GM18909 (cell line): ENCODE data around the gene USP12.

Source experiments
- ATAC-seq: cut with Tn5 transposase; IDR thresholded peaks from one replicate; pipeline ENCODE4 v1.9.1; 2021; ENCODE audit warnings: mild to moderate bottlenecking; ENCODE audit not compliant: unreplicated experiment, poor library complexity

USP12 gene

GRCh38 chr13:27188239-27188638 is 16.6 kb upstream of the USP12 start:
- no peak for ATAC-seq

GRCh38 chr13:27186295-27186694 is 14.7 kb upstream of the USP12 start:
- no peak for ATAC-seq

DNA sequence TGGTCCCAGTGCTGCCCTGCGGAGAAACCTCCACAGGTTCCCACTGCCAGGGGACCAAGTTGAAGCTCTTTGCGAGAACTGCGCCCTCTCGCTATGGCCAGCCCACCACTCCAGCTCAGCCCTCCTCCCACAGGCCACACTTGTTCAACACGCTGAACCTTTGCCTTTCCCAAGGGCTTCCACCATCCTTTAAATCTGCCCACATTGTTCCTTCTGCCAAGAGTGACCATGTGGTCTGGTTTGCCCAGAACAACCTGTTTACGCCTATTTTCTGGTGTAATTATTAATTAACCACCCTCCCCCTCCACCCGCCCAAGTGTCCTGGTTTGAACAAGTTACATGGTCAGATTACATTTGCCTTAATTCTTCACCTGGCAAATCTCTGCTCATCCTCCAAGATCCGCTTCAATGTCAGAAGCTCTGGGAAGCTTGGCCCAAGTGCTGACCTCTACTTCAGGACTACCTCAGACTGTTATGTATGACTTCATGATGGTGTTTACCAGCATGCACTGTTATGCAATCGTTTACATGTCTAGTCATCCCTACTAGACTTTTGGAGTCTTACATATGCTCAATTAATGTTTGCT is 12.0 kb upstream of the USP12 start:
- no peak for ATAC-seq

- ATAC-seq: no peak
These were observed 11.4 kb upstream of the USP12 start for GRCh38 chr13:27182844-27183497.

GRCh38 chr13:27182054-27182453 is 10.4 kb upstream of the USP12 start:
- no peak for ATAC-seq

- ATAC-seq: no peak
These were observed 6.2 kb upstream of the USP12 start for GRCh38 chr13:27177852-27178251.

DNA sequence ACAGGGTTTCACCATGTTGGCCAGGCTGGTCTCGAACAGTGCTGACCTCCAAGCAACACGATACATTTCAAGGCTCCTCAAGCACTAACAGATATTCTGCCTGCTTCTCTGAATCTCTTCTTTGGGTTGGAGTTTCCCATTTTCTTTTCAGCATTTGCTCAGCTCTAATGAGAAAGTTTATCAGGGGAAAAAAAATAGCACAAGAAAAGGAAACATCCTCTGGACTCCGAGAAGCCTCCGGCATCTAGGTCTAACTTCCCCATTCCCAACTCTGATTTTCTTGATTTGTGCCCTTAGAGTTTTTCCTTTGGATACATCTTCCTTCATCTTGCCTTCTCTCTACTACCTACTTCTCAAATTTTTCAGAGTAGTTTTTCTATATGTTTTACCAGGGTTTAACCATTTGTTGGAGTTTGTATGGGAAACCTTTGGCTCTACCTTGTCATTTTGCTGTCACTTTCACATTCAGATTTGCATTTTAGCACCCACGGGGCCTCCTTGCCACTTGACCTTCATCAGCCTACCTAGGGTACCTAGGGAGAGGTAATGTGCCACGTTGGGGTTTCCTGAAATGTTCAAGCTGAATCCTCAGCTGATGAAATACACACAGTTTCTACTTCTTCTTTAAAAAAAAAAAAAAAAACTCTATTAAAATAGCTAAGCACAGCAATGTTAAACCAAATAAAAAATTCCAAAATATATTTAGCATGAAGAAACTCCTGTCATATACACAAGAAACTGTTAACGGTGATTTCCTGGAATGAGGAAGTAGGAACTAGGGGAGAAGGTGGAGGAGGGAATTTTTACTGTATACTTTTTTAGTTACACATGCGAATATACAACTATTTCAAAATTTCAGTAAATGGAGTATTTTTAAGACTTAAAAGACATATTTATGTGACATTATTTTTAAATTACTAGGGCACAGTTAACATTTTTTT is 5.1 kb upstream of the USP12 start:
- ATAC-seq: no peak

DNA sequence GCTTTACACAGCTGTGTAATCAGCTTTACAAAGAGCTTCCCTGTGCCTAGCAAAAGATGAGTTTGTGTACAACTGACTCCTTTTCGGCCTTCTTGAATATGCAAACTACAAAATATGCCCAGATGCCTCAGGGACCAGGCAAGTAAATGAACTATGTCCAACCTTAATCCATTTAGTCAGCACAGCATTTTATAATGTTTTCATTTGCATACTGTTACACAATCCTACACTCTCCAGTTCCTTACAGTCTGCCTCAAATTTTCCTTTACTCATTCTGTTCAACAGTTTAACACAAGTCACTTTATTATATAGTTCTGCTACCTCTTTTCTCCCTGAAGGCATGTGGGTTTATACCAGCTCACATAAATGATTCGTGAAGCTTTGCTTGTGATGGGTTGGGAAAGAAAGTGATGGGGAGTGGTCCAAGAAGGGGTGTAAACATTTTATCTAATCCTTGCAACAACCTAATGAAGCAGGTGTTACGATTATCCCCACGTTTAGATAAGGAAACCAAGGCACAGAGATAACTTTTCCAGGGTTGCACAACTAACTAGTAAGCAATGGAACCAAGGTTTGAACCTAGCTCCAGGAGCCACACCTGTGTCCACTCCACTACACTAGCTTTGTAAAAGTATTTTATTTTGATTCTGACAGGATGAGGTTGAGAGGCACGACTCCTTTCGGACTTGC is 3.3 kb upstream of the USP12 start:
- ATAC-seq: no peak

DNA sequence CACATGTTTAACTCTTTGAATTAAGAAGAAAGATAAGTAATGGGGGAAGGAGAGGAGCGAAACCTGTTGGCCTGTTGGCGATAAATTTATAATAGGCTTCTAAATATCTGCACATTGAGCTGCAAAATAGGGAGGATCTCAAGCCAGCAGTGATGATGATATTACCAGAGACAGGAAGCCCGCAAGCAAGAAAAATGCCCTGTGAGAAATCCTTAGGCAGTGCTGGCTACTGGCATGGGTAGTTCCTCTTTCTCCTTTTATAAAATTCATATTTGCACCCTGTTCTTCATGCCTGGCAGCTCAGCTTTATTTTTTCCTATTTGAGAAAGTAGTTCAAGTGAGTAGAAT is 858 bp upstream of the USP12 start:
- ATAC-seq: no peak

DNA sequence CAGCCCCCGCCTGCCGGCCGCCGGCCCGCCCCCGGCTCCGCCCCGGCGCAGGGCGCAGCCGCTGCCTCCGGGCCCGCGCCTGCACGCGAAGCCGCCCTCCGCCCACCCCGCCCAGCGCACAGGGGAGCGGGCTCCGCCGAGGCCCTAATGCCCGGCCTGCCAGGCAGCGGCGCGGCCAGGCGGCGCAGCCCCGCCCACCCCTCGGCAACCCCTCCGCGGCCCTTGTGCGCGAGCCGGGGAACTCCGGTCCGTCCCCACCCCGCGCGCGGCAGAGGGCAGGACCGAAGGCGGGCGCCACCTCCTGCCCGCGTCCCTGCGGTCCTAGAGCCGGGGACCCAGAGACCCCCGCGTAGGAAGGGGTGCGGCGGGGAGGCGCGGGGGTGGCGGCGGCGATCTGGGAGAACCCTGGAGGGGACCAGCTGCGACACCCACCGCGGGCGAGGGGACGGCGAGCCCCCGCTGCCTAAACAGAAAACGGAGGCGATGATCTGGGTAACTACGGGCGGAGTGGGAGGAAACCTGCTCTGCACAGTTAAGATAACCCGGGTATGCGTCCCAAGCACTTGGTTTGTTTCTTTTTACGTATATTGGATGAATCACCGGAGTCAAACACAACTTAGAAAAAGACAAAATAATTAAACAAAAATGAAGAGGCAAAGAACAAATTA is 350 bp upstream of the USP12 start:
- ATAC-seq: peak; percentile 78

GRCh38 chr13:27170516-27171243 is 931 bp downstream of the USP12 start:
- ATAC-seq: peak; percentile 5

DNA sequence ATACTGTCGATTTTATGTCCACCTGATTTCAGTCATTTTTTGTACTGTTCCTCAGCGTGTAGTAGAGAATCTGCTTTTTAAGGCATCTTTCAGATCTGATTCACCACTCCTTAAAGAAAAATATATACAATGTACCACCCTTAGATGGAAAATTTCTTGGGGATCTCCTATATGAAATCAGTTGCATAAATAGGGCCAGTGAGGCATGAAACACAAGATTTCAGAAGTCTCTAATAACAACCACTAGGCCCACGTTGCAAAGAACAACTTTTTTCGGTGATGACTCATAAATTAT is 1.4 kb downstream of the USP12 start:
- ATAC-seq: no peak

GRCh38 chr13:27168906-27169657 is 2.5 kb downstream of the USP12 start:
- no peak for ATAC-seq

DNA sequence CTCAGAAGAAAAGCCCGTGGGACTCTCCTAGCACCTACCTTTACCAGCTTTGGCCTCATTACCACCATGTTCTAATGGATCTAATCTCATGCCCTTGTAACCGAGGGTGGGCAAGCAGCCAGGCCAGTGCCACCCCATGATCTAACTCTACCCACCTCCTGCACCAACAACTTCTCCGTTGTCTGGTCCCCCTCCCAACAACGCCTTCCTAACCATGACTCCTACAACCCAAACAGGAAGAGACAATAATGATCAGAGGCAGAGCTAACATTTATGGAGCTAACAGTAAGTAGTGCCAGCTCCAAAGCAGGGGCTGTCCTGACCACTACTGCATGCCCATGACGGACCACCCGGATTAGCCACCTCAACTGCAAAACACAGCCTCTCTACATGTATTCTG is 3.5 kb downstream of the USP12 start:
- ATAC-seq: no peak

- ATAC-seq: no peak
These were observed 5.3 kb downstream of the USP12 start for GRCh38 chr13:27166313-27166712.

- ATAC-seq: no peak
These were observed 9.6 kb downstream of the USP12 start for GRCh38 chr13:27161980-27162379.

DNA sequence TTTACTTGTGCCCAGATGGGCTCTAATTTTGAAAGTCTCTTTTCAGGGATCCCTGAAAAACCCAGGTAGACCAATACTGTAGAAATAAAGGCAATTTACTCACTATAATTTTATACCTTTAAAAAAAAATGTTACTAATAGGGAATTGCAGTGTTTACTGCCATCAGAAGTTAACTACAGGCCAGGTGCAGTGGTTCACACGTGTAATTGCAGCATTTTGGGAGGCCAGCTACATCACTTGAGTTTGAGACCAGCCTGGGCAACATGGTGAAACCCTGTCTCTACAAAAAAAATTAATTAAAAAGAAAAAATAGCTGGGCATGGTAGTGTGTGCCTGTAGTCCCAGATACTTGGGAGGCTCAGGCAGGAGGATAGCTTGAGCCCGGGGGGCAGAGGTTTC is 10.2 kb downstream of the USP12 start:
- ATAC-seq: no peak

GRCh38 chr13:27160657-27161295 is 10.8 kb downstream of the USP12 start:
- ATAC-seq: no peak
